A673 (cell line): ENCODE results near the gene CMTM6.

Experiments used
- CTCF ChIP-seq: fragments of 300-800, 200-600 bp; sonication (generic); conservative IDR thresholded peaks from 2 replicates; pipeline ENCODE4 v1.5.1; 2017; ENCODE audit warnings: low read depth, mild to moderate bottlenecking, antibody characterized with exemption, low read length, moderate library complexity, mixed read lengths
- EZH2 ChIP-seq: fragments of 200-600 bp; sonication (generic); IDR thresholded peaks from 2 replicates; pipeline ENCODE4 v1.6.1; 2017; ENCODE audit warnings: borderline replicate concordance, low read depth, mild to moderate bottlenecking, mixed read lengths, antibody characterized with exemption, low read length; ENCODE audit not compliant: poor library complexity, severe bottlenecking

GRCh38 chr3:32432711-32433530 lies 69.7 kb downstream of the CMTM6 start:
- TF ChIP-seq CTCF = no peak
- TF ChIP-seq EZH2 = no peak
